Thymus (tissue), 11 donors: ENCODE measurements around the gene IGSF21. TPM values are rescaled to one million over a fixed set of nuclear protein-coding genes. Genes with fewer than 3 reads are reported as not detected.
A peak's percentile ranks its signal among the peaks of the same experiment; 100 is the strongest.

Experiments
- DNase-seq, 9 donors: peaks; one replicate each; pipeline ENCODE4 v3.0.0-alpha.2; 2013; ENCODE audit warnings: low spot score in 9 of 9, low read depth in 6 of 9, missing footprints in 1 of 9
- H3K27ac ChIP-seq, 2 donors: one replicate each; pipeline ENCODE4 v1.5.1; 2013; ENCODE audit warnings: control low read depth in 1 of 2, low read depth in 1 of 2, low read length in 1 of 2, mild to moderate bottlenecking in 1 of 2, moderate library complexity in 1 of 2
- H3K27me3 ChIP-seq, 2 donors: one replicate each; pipeline ENCODE4 v1.5.1; 2013; ENCODE audit warnings: low read length in 1 of 2; ENCODE audit not compliant: control insufficient read depth in 2 of 2, insufficient read depth in 1 of 2
- H3K36me3 ChIP-seq, 2 donors: one replicate each; pipeline ENCODE4 v1.5.1; 2013; ENCODE audit warnings: low read length in 1 of 2, mild to moderate bottlenecking in 1 of 2, moderate library complexity in 1 of 2; ENCODE audit not compliant: control insufficient read depth in 2 of 2, insufficient read depth in 2 of 2
- H3K4me1 ChIP-seq, 2 donors: one replicate each; pipeline ENCODE4 v1.5.1; 2013; ENCODE audit warnings: low read length in 2 of 2; ENCODE audit not compliant: control insufficient read depth in 2 of 2, insufficient read depth in 2 of 2
- H3K4me3 ChIP-seq, 2 donors: one replicate each; pipeline ENCODE4 v1.5.1; 2013; ENCODE audit warnings: low read length in 2 of 2, control low read depth in 1 of 2, mild to moderate bottlenecking in 1 of 2
- H3K9me3 ChIP-seq, 2 donors: one replicate each; pipeline ENCODE4 v1.5.1; 2013; ENCODE audit warnings: low read length in 1 of 2, mild to moderate bottlenecking in 1 of 2; ENCODE audit not compliant: control insufficient read depth in 2 of 2, insufficient read depth in 1 of 2
- WGBS: extraction: QIAGEN DNeasy Blood & Tissue Kit; methylation state at CpG from one replicate; pipeline ENCODE4 v1.1.7; 2013; 5-methylcytosine and 5-hydroxymethylcytosine counted together
- polyA plus RNA-seq: library from polyadenylated mRNA; stranded (reverse); fragments of 200-250 nt; gene quantifications from one replicate; pipeline ENCODE4 v1.2.3, GENCODE V29; 2013
- total RNA-seq: library from RNA; stranded (reverse); fragments of 120-200 nt; gene quantifications from one replicate; pipeline ENCODE4 v1.2.4, GENCODE V29; 2013
- donor health status: healthy.

The IGSF21 gene
- total and polyA plus RNA-seq, 2 donors = 0.85 to 2.1 TPM

GRCh38 chr1:18229625-18230024, 122.0 kb downstream of the IGSF21 start:
- 97% methylated on average over 1 of the region's 1 CpG for WGBS
- DNase-seq = no peak

GRCh38 chr1:18230321-18230720, 122.7 kb downstream of the IGSF21 start:
- peaks cover 0 to 4% of the 10 kb centered on the region in 2 donors for H3K9me3 ChIP-seq
- H3K4me3 ChIP-seq = no peak overlapping the region
- H3K27me3 ChIP-seq = no peaks in the 10 kb centered on the region
- DNase-seq = no peak
- H3K4me1 ChIP-seq = no peaks in the 10 kb centered on the region
- H3K36me3 ChIP-seq = no peaks in the 10 kb centered on the region
- WGBS = 38% methylated on average over 6 of the region's 6 CpGs
- H3K27ac ChIP-seq = no peak overlapping the region

More at GRCh38 chr1:18229625-18230024, 122.0 kb downstream of the IGSF21 start:
- Histone ChIP-seq H3K9me3 (peaks cover 0 to 4% of the 10 kb centered on the region in 2 donors), H3K36me3 (no peaks in the 10 kb centered on the region), H3K4me3 (no peak overlapping the region), H3K27me3 (no peaks in the 10 kb centered on the region), H3K27ac (no peak overlapping the region), H3K4me1 (no peaks in the 10 kb centered on the region)

GRCh38 chr1:18230840-18231239, 123.2 kb downstream of the IGSF21 start:
- Histone ChIP-seq H3K4me1 (no peaks in the 10 kb centered on the region), H3K27me3 (no peaks in the 10 kb centered on the region), H3K4me3 (no peak overlapping the region), H3K9me3 (peaks cover 0 to 4% of the 10 kb centered on the region in 2 donors), H3K27ac (no peak overlapping the region), H3K36me3 (no peaks in the 10 kb centered on the region)
- WGBS = 3% methylated on average over 9 of the region's 9 CpGs
- no peak for DNase-seq

- no peaks in the 10 kb centered on the region for H3K27me3 ChIP-seq
- no peaks in the 10 kb centered on the region for H3K36me3 ChIP-seq
- DNase-seq = no peak
- no peak overlapping the region for H3K4me3 ChIP-seq
- H3K27ac ChIP-seq = no peak overlapping the region
- no peaks in the 10 kb centered on the region for H3K4me1 ChIP-seq
- WGBS = 100% methylated on average over 1 of the region's 1 CpG
- H3K9me3 ChIP-seq = peaks cover 0 to 4% of the 10 kb centered on the region in 2 donors
Measured at GRCh38 chr1:18232052-18232451, 124.5 kb downstream of the IGSF21 start.

GRCh38 chr1:18233176-18233864, 125.7 kb downstream of the IGSF21 start:
- no peaks in the 10 kb centered on the region for H3K4me1 ChIP-seq
- peaks cover 0 to 4% of the 10 kb centered on the region in 2 donors for H3K9me3 ChIP-seq
- no peaks in the 10 kb centered on the region for H3K36me3 ChIP-seq
- no peak overlapping the region for H3K27ac ChIP-seq
- no peaks in the 10 kb centered on the region for H3K27me3 ChIP-seq
- DNase-seq = no peak
- 87% methylated on average over 5 of the region's 5 CpGs for WGBS
- H3K4me3 ChIP-seq = no peak overlapping the region

- H3K4me3 ChIP-seq = no peak overlapping the region
- H3K4me1 ChIP-seq = no peaks in the 10 kb centered on the region
- no peaks in the 10 kb centered on the region for H3K27me3 ChIP-seq
- WGBS = 60% methylated on average over 6 of the region's 6 CpGs
- H3K27ac ChIP-seq = no peak overlapping the region
- H3K36me3 ChIP-seq = no peaks in the 10 kb centered on the region
- peaks cover 0 to 4% of the 10 kb centered on the region in 2 donors for H3K9me3 ChIP-seq
- DNase-seq = peak in 4 of 9 donors; percentile 3 to 30 (median 8)
Measured at GRCh38 chr1:18234790-18235242, 127.2 kb downstream of the IGSF21 start.

- whole genome bisulfite sequencing = 83% methylated on average over 9 of the region's 9 CpGs
- Histone ChIP-seq H3K27ac (no peak overlapping the region), H3K4me3 (no peak overlapping the region), H3K27me3 (no peaks in the 10 kb centered on the region), H3K9me3 (no peaks in the 10 kb centered on the region), H3K36me3 (no peaks in the 10 kb centered on the region), H3K4me1 (no peaks in the 10 kb centered on the region)
- no peak for DNase-seq
Measured at GRCh38 chr1:18237371-18237770, 129.8 kb downstream of the IGSF21 start.

GRCh38 chr1:18238190-18238589, 130.6 kb downstream of the IGSF21 start:
- H3K4me1 ChIP-seq = no peaks in the 10 kb centered on the region
- DNase-seq = no peak
- H3K27me3 ChIP-seq = no peaks in the 10 kb centered on the region
- no peaks in the 10 kb centered on the region for H3K9me3 ChIP-seq
- no peaks in the 10 kb centered on the region for H3K36me3 ChIP-seq
- no peak overlapping the region for H3K27ac ChIP-seq
- WGBS = 68% methylated on average over 5 of the region's 5 CpGs
- no peak overlapping the region for H3K4me3 ChIP-seq

- no peak for DNase-seq
- H3K4me1 ChIP-seq = no peaks in the 10 kb centered on the region
- WGBS = 81% methylated on average over 4 of the region's 4 CpGs
- no peaks in the 10 kb centered on the region for H3K9me3 ChIP-seq
- no peak overlapping the region for H3K4me3 ChIP-seq
- no peaks in the 10 kb centered on the region for H3K36me3 ChIP-seq
- no peaks in the 10 kb centered on the region for H3K27me3 ChIP-seq
- H3K27ac ChIP-seq = no peak overlapping the region
Measured at GRCh38 chr1:18239671-18240070, 132.1 kb downstream of the IGSF21 start.
